Peyer's patch (tissue), 4 donors: Measurements from ENCODE around the gene AP1B1.
"Not testable (repeated sequence)": the region's sequence is repeated elsewhere in the genome, so short reads cannot be mapped to it uniquely, and the experiment has no call there.

ENCODE experiments used
- POLR2A ChIP-seq, 2 donors: fragments of 450-650 bp; IDR thresholded peaks; one replicate each; pipeline ENCODE4 v1.5.1; 2017; ENCODE audit warnings: antibody characterized with exemption in 2 of 2, mild to moderate bottlenecking in 2 of 2, moderate library complexity in 2 of 2
- TF ChIP-seq, protein P1 (sequence below), 6 experiments: fragments of 450-650 bp in 4 of 6; fragments of 200-600 bp in 2 of 6; sonication (generic) in 1 of 6; IDR thresholded peaks; one replicate each; pipeline ENCODE4 v1.5.1; 2017 to 2019; ENCODE audit warnings: antibody characterized with exemption in 6 of 6, mild to moderate bottlenecking in 3 of 6, moderate library complexity in 1 of 6

DNA sequence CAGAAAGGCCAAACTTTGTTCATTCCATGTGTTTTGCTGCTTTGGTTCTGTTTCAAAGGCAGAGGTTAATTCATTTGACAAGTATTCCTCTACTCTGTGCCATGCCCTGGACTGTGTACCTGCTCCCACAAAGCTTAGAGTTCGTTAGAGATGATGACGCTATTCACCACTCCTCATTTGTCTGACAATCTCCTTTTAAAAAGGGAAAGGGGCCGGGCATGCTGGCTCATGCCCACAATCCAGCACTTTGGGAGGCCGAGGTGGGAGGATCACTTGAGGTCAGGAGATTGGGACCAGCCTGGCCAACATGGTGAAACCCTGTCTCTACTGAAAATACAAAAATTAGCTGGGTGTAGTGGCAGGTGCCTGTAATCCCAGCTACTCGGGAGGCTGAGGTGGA, 11.7 kb downstream of the AP1B1 start:
- TF ChIP-seq, protein P1, sequence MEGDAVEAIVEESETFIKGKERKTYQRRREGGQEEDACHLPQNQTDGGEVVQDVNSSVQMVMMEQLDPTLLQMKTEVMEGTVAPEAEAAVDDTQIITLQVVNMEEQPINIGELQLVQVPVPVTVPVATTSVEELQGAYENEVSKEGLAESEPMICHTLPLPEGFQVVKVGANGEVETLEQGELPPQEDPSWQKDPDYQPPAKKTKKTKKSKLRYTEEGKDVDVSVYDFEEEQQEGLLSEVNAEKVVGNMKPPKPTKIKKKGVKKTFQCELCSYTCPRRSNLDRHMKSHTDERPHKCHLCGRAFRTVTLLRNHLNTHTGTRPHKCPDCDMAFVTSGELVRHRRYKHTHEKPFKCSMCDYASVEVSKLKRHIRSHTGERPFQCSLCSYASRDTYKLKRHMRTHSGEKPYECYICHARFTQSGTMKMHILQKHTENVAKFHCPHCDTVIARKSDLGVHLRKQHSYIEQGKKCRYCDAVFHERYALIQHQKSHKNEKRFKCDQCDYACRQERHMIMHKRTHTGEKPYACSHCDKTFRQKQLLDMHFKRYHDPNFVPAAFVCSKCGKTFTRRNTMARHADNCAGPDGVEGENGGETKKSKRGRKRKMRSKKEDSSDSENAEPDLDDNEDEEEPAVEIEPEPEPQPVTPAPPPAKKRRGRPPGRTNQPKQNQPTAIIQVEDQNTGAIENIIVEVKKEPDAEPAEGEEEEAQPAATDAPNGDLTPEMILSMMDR (IDR thresholded peaks at IDR 0.05), result not testable (repeated sequence)
- TF ChIP-seq POLR2A (IDR thresholded peaks at IDR 0.05), result not testable (repeated sequence)
